GM19099 (cell line): ENCODE data around the gene TFDP1.

Experiments
- POLR2A ChIP-seq: IDR thresholded peaks from 3 replicates; pipeline ENCODE4 v1.6.1; 2011; ENCODE audit warnings: low read depth; ENCODE audit not compliant: insufficient read length; ENCODE audit errors: extremely low read depth

TFDP1 gene

GRCh38 chr13:113652404-113653263 lies 68.1 kb downstream of the TFDP1 start:
- TF ChIP-seq POLR2A, result no peak

- TF ChIP-seq POLR2A, result no peak
These were observed 69.0 kb downstream of the TFDP1 start for GRCh38 chr13:113653264-113654174.

GRCh38 chr13:113654175-113654560 lies 69.6 kb downstream of the TFDP1 start:
- no peak for TF ChIP-seq POLR2A

DNA sequence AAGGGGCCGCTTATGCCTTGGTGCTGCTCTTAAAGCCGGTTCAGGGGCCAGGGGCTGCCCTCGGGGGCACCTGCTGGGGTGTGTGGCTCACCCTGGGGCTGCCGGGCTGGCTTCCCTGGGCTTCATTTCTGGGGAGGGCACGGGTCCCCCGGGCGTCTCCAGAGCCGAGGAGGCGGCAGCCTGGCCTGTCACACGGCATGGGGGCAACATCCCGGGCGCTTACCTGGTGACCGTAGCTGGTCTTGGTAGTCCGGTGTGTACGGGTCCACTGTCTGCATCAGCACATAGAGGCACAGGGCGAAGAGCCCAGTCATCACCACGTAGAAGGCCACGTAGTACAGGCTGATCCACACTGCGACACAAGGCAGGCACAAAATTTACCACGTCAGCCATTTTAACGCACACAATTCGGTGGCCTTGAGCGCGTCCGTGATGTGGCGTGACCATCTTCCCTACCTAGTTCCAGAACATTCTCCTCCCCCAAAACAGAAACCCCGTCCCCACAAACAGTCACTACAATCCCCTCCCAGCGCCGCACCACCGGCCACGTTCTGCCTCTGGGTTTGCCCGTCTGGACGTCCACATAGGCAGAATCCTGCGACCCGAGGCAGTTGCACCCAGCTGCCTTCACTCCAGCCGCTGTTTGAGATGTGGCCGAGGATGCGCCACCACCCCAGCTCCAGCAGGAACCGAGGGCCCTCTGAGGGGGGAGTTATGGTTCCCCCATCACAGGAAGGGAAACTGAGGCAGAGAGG lies 70.2 kb downstream of the TFDP1 start:
- TF ChIP-seq POLR2A, result no peak

GRCh38 chr13:113655346-113656002 lies 70.9 kb downstream of the TFDP1 start:
- TF ChIP-seq POLR2A, result no peak

GRCh38 chr13:113656003-113656588 lies 71.5 kb downstream of the TFDP1 start:
- no peak for TF ChIP-seq POLR2A

- no peak for TF ChIP-seq POLR2A
These were observed 72.5 kb downstream of the TFDP1 start for GRCh38 chr13:113656831-113657671.

GRCh38 chr13:113657851-113658741 lies 73.5 kb downstream of the TFDP1 start, which contains the start of gene ATP4B:
Gene ATP4B, minus strand, starts transcription at chr13:113658198. Its CDS starts 54 bp downstream, at chr13:113658144.
- TF ChIP-seq POLR2A, result no peak

GRCh38 chr13:113658836-113659235 lies 74.3 kb downstream of the TFDP1 start:
- TF ChIP-seq POLR2A, result no peak

GRCh38 chr13:113659337-113659736 lies 74.8 kb downstream of the TFDP1 start:
- no peak for TF ChIP-seq POLR2A

- TF ChIP-seq POLR2A, result no peak
These were observed 75.5 kb downstream of the TFDP1 start for GRCh38 chr13:113660066-113660465.

- no peak for TF ChIP-seq POLR2A
These were observed 77.0 kb downstream of the TFDP1 start for GRCh38 chr13:113661509-113661908.
